ENCODE results near the gene NHERF1.

- TF ChIP-seq CTCF (IDR thresholded peaks at IDR 0.05; ENCODE audit: low read length): no peak
- TF ChIP-seq EZH2 (optimal IDR thresholded peaks at IDR 0.05; ENCODE audit: low read depth, low read length): no peak
- TF ChIP-seq EZH2phosphoT487 (IDR thresholded peaks at IDR 0.05; ENCODE audit: low read length): no peak
Measured at GRCh38 chr17:74711058-74711824, 37.2 kb upstream of the NHERF1 start.
